Measurements from ENCODE around the gene TMPRSS4. TPM values are rescaled to one million over a fixed set of nuclear protein-coding genes. Genes with fewer than 3 reads are reported as not detected.

TMPRSS4 gene
- total and polyA plus RNA-seq, 4 donors, result 0.08 to 0.33 (median 0.24) TPM; not detected in 1

DNA sequence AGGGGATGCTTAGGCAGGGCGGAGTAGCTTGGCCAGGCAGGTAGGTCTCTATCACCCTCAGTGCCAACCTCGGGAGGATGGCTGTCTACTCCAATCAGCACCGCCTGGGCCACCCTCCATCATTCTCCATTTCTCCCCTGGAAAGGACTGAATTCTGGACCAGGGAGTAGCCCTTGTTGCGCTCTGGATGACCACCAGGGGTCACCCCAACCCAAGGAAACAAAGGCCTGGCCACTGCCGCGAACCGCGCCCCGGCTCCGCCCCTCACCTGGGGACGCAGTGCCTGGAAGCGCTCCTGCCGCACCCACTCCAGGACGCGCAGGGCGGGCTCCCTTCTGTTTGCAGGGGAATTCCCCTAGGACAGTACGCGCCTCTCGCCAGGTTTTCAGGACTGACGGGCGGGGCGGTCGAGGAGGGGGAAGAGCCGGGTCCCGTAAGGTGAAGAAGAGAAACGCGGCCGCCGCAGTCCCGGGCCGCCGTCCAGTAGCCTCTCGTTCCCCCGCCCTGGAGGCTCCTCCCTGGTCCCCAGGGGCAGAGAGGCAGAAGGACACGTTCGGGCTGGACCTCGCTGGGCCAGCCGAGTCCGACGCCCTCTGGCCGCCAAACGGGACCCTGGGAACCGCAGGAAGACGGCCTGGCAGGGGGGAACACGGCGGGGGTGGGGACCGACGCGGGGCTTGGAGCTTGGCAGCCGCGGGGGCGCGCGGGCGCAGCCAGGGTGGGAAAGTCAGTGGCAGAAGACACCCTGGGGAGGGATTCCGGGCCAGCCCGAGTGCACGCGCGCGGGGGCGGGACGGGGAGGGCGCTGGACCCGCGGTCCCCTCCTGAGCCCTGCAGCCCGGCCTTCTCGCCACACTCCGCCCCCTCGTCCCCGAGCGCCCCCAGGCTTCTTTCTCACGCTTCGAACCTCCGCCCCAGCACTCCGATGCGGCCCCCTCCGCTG, 68.7 kb downstream of the TMPRSS4 start:
- TF ChIP-seq, protein P1, sequence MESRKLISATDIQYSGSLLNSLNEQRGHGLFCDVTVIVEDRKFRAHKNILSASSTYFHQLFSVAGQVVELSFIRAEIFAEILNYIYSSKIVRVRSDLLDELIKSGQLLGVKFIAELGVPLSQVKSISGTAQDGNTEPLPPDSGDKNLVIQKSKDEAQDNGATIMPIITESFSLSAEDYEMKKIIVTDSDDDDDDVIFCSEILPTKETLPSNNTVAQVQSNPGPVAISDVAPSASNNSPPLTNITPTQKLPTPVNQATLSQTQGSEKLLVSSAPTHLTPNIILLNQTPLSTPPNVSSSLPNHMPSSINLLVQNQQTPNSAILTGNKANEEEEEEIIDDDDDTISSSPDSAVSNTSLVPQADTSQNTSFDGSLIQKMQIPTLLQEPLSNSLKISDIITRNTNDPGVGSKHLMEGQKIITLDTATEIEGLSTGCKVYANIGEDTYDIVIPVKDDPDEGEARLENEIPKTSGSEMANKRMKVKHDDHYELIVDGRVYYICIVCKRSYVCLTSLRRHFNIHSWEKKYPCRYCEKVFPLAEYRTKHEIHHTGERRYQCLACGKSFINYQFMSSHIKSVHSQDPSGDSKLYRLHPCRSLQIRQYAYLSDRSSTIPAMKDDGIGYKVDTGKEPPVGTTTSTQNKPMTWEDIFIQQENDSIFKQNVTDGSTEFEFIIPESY (IDR thresholded peaks at IDR 0.05), result no peak
- TF ChIP-seq RXRA (IDR thresholded peaks at IDR 0.05) (peak; percentile 21 to 38), CTCF (IDR thresholded peaks at IDR 0.05; ENCODE audit: low read depth, low read length, missing input control) (peak; percentile 96), RAD21 (IDR thresholded peaks at IDR 0.05) (peak; percentile 98 to 99)
- H3K27me3 ChIP-seq (ENCODE audit: control insufficient read depth in 4 of 4, insufficient read depth in 4 of 4, low read length in 3 of 4), result peaks cover 0 to 9% (median 0%) of the 10 kb centered on the region in 4 donors
- H3K27ac ChIP-seq (ENCODE audit: low read depth in 1 of 2, low read length in 2 of 2), result no peak overlapping the region

DNA sequence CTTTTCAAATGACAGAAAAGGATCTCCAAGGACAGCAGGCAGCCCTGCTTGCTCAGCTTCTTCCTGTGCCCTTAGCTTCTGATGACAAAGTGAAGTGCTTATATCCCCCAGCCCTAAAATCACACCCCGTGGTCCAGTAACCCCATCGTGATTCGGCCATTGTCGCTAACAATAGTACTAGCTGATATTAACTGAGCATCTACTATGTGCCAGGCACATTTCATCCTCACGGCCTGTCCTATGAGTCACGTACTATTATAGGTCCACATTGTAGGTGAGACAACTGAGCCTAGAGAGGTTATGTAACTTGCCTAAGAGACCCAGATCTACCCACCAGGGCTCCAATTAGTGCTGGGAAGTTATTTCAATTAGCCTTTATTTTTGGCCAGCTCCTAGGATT, 69.7 kb downstream of the TMPRSS4 start:
- no peak overlapping the region for H3K9ac ChIP-seq (ENCODE audit: low read depth in 1 of 2, low read length in 2 of 2)
- no peaks in the 10 kb centered on the region for H3K36me3 ChIP-seq (ENCODE audit: control insufficient read depth in 4 of 4, insufficient read depth in 3 of 4, low read depth in 1 of 4, low read length in 3 of 4)
- H3K9me3 ChIP-seq (ENCODE audit: control insufficient read depth in 4 of 4, low read length in 3 of 4), result no peaks in the 10 kb centered on the region
- 93% methylated on average over 6 of the region's 6 CpGs for WGBS
- TF ChIP-seq CTCF (IDR thresholded peaks at IDR 0.05; ENCODE audit: low read depth, low read length, missing input control) (no peak), HNF4G (IDR thresholded peaks at IDR 0.05) (no peak), RAD21 (IDR thresholded peaks at IDR 0.05) (no peak), JUND (IDR thresholded peaks at IDR 0.05) (no peak), SP1 (IDR thresholded peaks at IDR 0.05) (no peak), REST (IDR thresholded peaks at IDR 0.05) (no peak), FOXA1 (IDR thresholded peaks at IDR 0.05) (no peak), ATF3 (IDR thresholded peaks at IDR 0.05) (no peak)
- TF ChIP-seq, protein P2, sequence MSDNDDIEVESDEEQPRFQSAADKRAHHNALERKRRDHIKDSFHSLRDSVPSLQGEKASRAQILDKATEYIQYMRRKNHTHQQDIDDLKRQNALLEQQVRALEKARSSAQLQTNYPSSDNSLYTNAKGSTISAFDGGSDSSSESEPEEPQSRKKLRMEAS (IDR thresholded peaks at IDR 0.05), result no peak
- DNase-seq (ENCODE audit: low spot score), result no peak
- no peak overlapping the region for H3K4me3 ChIP-seq (ENCODE audit: low read depth in 1 of 3, low read length in 3 of 3)
- H3K27ac ChIP-seq (ENCODE audit: low read depth in 1 of 2, low read length in 2 of 2), result no peak overlapping the region
- H3K4me1 ChIP-seq (ENCODE audit: control insufficient read depth in 4 of 4, insufficient read depth in 4 of 4, low read length in 3 of 4), result peaks cover 0 to 11% (median 1%) of the 10 kb centered on the region in 4 donors
- peaks cover 0 to 5% (median 0%) of the 10 kb centered on the region in 4 donors for H3K27me3 ChIP-seq (ENCODE audit: control insufficient read depth in 4 of 4, insufficient read depth in 4 of 4, low read length in 3 of 4)

More for the DNA sequence above, 68.7 kb downstream of the TMPRSS4 start:
- peaks cover 0 to 11% (median 1%) of the 10 kb centered on the region in 4 donors for H3K4me1 ChIP-seq (ENCODE audit: control insufficient read depth in 4 of 4, insufficient read depth in 4 of 4, low read length in 3 of 4)
- no peaks in the 10 kb centered on the region for H3K36me3 ChIP-seq (ENCODE audit: control insufficient read depth in 4 of 4, insufficient read depth in 3 of 4, low read depth in 1 of 4, low read length in 3 of 4)
- peak overlapping the region in 2 of 3 donors; percentile 58 to 74 for H3K4me3 ChIP-seq (ENCODE audit: low read depth in 1 of 3, low read length in 3 of 3)
- H3K9me3 ChIP-seq (ENCODE audit: control insufficient read depth in 4 of 4, low read length in 3 of 4), result no peaks in the 10 kb centered on the region
- DNase-seq (ENCODE audit: low spot score), result peak; percentile 86
- WGBS, result 3% methylated on average over 78 of the region's 78 CpGs
- H3K9ac ChIP-seq (ENCODE audit: low read depth in 1 of 2, low read length in 2 of 2), result no peak overlapping the region
